ENCODE results near the gene CDH24. TPM values are rescaled to one million over a fixed set of nuclear protein-coding genes. Genes with fewer than 3 reads are reported as not detected.

CDH24 gene
- total and polyA plus RNA-seq, 2 of the 13 experiments (the other 11 are each of a cell fraction or from before 2014, with no cell fraction given) = 0.69 to 0.99 TPM

DNA sequence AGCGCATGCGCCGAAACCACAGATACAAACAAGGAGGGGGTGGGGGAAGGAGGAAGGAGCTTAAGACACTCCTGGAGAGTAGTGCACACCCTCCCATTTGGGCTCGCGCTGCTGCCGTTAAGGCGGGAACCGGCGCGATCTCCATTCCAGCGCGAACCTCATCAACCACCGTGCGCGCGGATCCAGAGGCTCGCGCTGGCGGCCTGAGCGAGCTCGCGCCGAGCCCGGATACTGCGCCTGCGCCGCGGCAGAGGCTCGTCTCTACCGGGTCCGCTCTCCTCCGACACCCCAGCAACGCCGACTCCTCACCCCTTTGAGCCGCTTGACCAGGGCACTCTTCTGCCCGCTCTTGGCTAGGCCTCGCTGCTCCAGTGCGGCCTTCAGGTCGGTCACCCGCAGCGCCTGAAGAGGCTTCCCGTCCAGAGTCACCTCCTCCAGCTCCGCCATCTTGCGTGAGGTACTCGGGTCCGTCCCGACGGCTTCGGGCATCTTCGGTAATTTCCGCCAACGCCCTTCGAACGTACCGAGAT is 37.4 kb upstream of the CDH24 start, which contains the start of gene ACIN1 (continued):
- TF ChIP-seq, protein P1, sequence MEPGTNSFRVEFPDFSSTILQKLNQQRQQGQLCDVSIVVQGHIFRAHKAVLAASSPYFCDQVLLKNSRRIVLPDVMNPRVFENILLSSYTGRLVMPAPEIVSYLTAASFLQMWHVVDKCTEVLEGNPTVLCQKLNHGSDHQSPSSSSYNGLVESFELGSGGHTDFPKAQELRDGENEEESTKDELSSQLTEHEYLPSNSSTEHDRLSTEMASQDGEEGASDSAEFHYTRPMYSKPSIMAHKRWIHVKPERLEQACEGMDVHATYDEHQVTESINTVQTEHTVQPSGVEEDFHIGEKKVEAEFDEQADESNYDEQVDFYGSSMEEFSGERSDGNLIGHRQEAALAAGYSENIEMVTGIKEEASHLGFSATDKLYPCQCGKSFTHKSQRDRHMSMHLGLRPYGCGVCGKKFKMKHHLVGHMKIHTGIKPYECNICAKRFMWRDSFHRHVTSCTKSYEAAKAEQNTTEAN (CRISPR knock-in tag; conservative IDR thresholded peaks at IDR 0.05) = no peak; the same call in 1 of the 2 replicates
- TF ChIP-seq ZNF138 (CRISPR knock-in tag; IDR thresholded peaks at IDR 0.05; ENCODE audit: low read depth) (peak; percentile 99), MTF2 (CRISPR knock-in tag; IDR thresholded peaks at IDR 0.05; ENCODE audit: borderline replicate concordance) (peak; percentile 100), ZNF292 (CRISPR knock-in tag; IDR thresholded peaks at IDR 0.05; ENCODE audit: borderline replicate concordance, low read depth) (peak; percentile 86), ZKSCAN5 (CRISPR knock-in tag; IDR thresholded peaks at IDR 0.05) (peak; percentile 86), HCFC1 (IDR thresholded peaks at IDR 0.05; ENCODE audit: low read depth, low read length) (peak; percentile 16; the same call in 1 of the 2 replicates), HDAC6 (IDR thresholded peaks at IDR 0.05; ENCODE audit: low read depth, low read length) (no peak), ZNF589 (CRISPR knock-in tag; conservative IDR thresholded peaks at IDR 0.05) (no peak), NR2C2 (CRISPR knock-in tag; IDR thresholded peaks at IDR 0.05; ENCODE audit: borderline replicate concordance) (peak; percentile 77), HOXA7 (CRISPR knock-in tag; IDR thresholded peaks at IDR 0.05) (no peak), ZNF557 (CRISPR knock-in tag; IDR thresholded peaks at IDR 0.05) (peak; percentile 90; the same call in 1 of the 2 replicates), HES4 (CRISPR knock-in tag; IDR thresholded peaks at IDR 0.05; ENCODE audit: borderline replicate concordance) (peak; percentile 98), XRCC5 (optimal IDR thresholded peaks at IDR 0.05; ENCODE audit: low read length) (peak; percentile 78), EED (CRISPR knock-in tag; IDR thresholded peaks at IDR 0.05) (peak; percentile 99), ZNF547 (CRISPR knock-in tag; IDR thresholded peaks at IDR 0.05) (peak; percentile 96), GLI4 (CRISPR knock-in tag; IDR thresholded peaks at IDR 0.05; ENCODE audit: borderline replicate concordance) (peak; percentile 99), PTBP1 (IDR thresholded peaks at IDR 0.05; ENCODE audit: low read depth, low read length, poor library complexity, severe bottlenecking) (peak; percentile 95), FOXM1 (CRISPR knock-in tag; IDR thresholded peaks at IDR 0.05) (peak; percentile 90), PHF21A (CRISPR knock-in tag; IDR thresholded peaks at IDR 0.05) (no peak), TOE1 (CRISPR knock-in tag; IDR thresholded peaks at IDR 0.05) (peak; percentile 18; the same call in 1 of the 2 replicates), ESRRA (CRISPR knock-in tag; IDR thresholded peaks at IDR 0.05; ENCODE audit: low read depth) (peak; percentile 92)
- TF ChIP-seq, protein P2, sequence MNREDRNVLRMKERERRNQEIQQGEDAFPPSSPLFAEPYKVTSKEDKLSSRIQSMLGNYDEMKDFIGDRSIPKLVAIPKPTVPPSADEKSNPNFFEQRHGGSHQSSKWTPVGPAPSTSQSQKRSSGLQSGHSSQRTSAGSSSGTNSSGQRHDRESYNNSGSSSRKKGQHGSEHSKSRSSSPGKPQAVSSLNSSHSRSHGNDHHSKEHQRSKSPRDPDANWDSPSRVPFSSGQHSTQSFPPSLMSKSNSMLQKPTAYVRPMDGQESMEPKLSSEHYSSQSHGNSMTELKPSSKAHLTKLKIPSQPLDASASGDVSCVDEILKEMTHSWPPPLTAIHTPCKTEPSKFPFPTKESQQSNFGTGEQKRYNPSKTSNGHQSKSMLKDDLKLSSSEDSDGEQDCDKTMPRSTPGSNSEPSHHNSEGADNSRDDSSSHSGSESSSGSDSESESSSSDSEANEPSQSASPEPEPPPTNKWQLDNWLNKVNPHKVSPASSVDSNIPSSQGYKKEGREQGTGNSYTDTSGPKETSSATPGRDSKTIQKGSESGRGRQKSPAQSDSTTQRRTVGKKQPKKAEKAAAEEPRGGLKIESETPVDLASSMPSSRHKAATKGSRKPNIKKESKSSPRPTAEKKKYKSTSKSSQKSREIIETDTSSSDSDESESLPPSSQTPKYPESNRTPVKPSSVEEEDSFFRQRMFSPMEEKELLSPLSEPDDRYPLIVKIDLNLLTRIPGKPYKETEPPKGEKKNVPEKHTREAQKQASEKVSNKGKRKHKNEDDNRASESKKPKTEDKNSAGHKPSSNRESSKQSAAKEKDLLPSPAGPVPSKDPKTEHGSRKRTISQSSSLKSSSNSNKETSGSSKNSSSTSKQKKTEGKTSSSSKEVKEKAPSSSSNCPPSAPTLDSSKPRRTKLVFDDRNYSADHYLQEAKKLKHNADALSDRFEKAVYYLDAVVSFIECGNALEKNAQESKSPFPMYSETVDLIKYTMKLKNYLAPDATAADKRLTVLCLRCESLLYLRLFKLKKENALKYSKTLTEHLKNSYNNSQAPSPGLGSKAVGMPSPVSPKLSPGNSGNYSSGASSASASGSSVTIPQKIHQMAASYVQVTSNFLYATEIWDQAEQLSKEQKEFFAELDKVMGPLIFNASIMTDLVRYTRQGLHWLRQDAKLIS (CRISPR knock-in tag; IDR thresholded peaks at IDR 0.05) = peak; percentile 38
- TF ChIP-seq, protein P3, sequence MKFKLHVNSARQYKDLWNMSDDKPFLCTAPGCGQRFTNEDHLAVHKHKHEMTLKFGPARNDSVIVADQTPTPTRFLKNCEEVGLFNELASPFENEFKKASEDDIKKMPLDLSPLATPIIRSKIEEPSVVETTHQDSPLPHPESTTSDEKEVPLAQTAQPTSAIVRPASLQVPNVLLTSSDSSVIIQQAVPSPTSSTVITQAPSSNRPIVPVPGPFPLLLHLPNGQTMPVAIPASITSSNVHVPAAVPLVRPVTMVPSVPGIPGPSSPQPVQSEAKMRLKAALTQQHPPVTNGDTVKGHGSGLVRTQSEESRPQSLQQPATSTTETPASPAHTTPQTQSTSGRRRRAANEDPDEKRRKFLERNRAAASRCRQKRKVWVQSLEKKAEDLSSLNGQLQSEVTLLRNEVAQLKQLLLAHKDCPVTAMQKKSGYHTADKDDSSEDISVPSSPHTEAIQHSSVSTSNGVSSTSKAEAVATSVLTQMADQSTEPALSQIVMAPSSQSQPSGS (CRISPR knock-in tag; IDR thresholded peaks at IDR 0.05) = peak; percentile 63; the same call in 1 of the 2 replicates
- TF ChIP-seq, protein P4, sequence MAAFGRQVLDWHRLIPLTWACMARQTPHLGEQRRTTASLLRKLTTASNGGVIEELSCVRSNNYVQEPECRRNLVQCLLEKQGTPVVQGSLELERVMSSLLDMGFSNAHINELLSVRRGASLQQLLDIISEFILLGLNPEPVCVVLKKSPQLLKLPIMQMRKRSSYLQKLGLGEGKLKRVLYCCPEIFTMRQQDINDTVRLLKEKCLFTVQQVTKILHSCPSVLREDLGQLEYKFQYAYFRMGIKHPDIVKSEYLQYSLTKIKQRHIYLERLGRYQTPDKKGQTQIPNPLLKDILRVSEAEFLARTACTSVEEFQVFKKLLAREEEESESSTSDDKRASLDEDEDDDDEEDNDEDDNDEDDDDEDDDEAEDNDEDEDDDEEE (CRISPR knock-in tag; IDR thresholded peaks at IDR 0.05) = peak; percentile 93
